Common myeloid progenitor, CD34-positive (primary cell): Measurements from ENCODE around the gene ARHGEF16.

Source experiments
- CTCF ChIA-PET: fragments of 350-600 bp; sonication (Branson Sonifier 250); formaldehyde crosslinking; loops from one replicate; lab custom pipeline; 2021; ENCODE audit warnings: antibody characterized with exemption; lab: Charles Lee
- POLR2A ChIA-PET: fragments of 350-600 bp; sonication (Branson Sonifier 250); formaldehyde crosslinking; loops from one replicate; lab custom pipeline; 2021; ENCODE audit warnings: antibody characterized with exemption; lab: Charles Lee
- DNase-seq, 3 donors: peaks; one replicate each; pipeline versions ENCODE4 v3.0.0 to v3.0.0-alpha.2; 2013
- H3K27ac ChIP-seq, 2 experiments: 1 replicate in 1 of 2; 2 replicates in 1 of 2; pipeline ENCODE4 v1.7.0; 2013; ENCODE audit warnings: inconsistent platforms in 2 of 2, low read length in 2 of 2, mild to moderate bottlenecking in 2 of 2, low read depth in 1 of 2, moderate library complexity in 1 of 2; ENCODE audit not compliant: severe bottlenecking in 2 of 2, insufficient read depth in 1 of 2, poor library complexity in 1 of 2
- H3K27me3 ChIP-seq, 5 experiments: replicated peaks in 2 of 5; 1 replicate in 3 of 5; 2 replicates in 2 of 5; pipeline versions ENCODE4 v1.6.1 to v1.7.0; 2013; ENCODE audit warnings: low read length in 4 of 5, mild to moderate bottlenecking in 2 of 5, moderate library complexity in 2 of 5, inconsistent platforms in 1 of 5; ENCODE audit not compliant: insufficient read depth in 5 of 5, control insufficient read depth in 4 of 5
- H3K36me3 ChIP-seq, 4 experiments: 1 replicate in 2 of 4; 2 replicates in 2 of 4; pipeline versions ENCODE4 v1.6.1 to v1.7.0; 2013; ENCODE audit warnings: low read length in 3 of 4, control low read depth in 1 of 4, mild to moderate bottlenecking in 1 of 4; ENCODE audit not compliant: control insufficient read depth in 4 of 4, insufficient read depth in 4 of 4
- H3K4me1 ChIP-seq, 4 experiments: 1 replicate in 3 of 4; 2 replicates in 1 of 4; pipeline versions ENCODE4 v1.6.1 to v1.7.1; 2013; ENCODE audit warnings: low read length in 3 of 4, mild to moderate bottlenecking in 3 of 4, control low read depth in 1 of 4, inconsistent platforms in 1 of 4, moderate library complexity in 1 of 4; ENCODE audit not compliant: control insufficient read depth in 4 of 4, insufficient read depth in 4 of 4; ENCODE audit errors: control extremely low read depth in 1 of 4
- H3K4me3 ChIP-seq, 7 experiments: 1 replicate in 4 of 7; 2 replicates in 3 of 7; pipeline versions ENCODE4 v1.5.1 to v1.7.0; 2013; ENCODE audit warnings: mild to moderate bottlenecking in 7 of 7, low read length in 6 of 7, moderate library complexity in 6 of 7, inconsistent platforms in 2 of 7, low read depth in 2 of 7, control low read depth in 1 of 7; ENCODE audit not compliant: insufficient read depth in 4 of 7, control insufficient read depth in 1 of 7; ENCODE audit errors: extremely low read depth in 1 of 7
- H3K9me3 ChIP-seq, 5 experiments: 1 replicate in 4 of 5; 2 replicates in 1 of 5; pipeline versions ENCODE4 v1.6.1 to v1.7.1; 2013; ENCODE audit warnings: low read length in 4 of 5, mild to moderate bottlenecking in 2 of 5, inconsistent platforms in 1 of 5, low read depth in 1 of 5, moderate library complexity in 1 of 5; ENCODE audit not compliant: control insufficient read depth in 4 of 5, insufficient read depth in 2 of 5; ENCODE audit errors: control extremely low read depth in 1 of 5
- WGBS: methylation state at CpG from one replicate; pipeline ENCODE4 v1.1.5; 2013; ENCODE audit not compliant: insufficient coverage; 5-methylcytosine and 5-hydroxymethylcytosine counted together

The ARHGEF16 gene

GRCh38 chr1:3529099-3529729 lies 74.7 kb downstream of the ARHGEF16 start:
- H3K36me3 ChIP-seq: peaks cover 0 to 4% (median 1%) of the 10 kb centered on the region in 4 experiments
- H3K9me3 ChIP-seq: no peaks in the 10 kb centered on the region
- CTCF ChIA-PET: interaction anchor here (0.7 to 7.7 kb wide), 4 partner anchors 11 to 70 kb away, joined by 3 to 45 read pairs (median 14); no protein-coding TSS in a partner anchor
- no peaks in the 10 kb centered on the region for H3K27me3 ChIP-seq
- H3K27ac ChIP-seq: no peak overlapping the region
- peak overlapping the region in 1 of 7 experiments; percentile 10 for H3K4me3 ChIP-seq
- H3K4me1 ChIP-seq: peaks cover 0 to 25% (median 18%) of the 10 kb centered on the region in 4 experiments
- POLR2A ChIA-PET: interaction anchor here (1.9 kb wide), 1 partner anchor 12 kb away, joined by 9 read pairs; no protein-coding TSS in a partner anchor
- no peak for DNase-seq
- 92% methylated on average over 15 of the region's 17 CpGs for WGBS

GRCh38 chr1:3530086-3530925 lies 75.8 kb downstream of the ARHGEF16 start:
- POLR2A ChIA-PET: interaction anchor here (1.1 to 1.9 kb wide), 2 partner anchors 9 to 13 kb away, joined by 4 to 9 read pairs; no protein-coding TSS in a partner anchor
- DNase-seq: peak in 2 of 3 donors; percentile 42 to 50
- CTCF ChIA-PET: interaction anchor here (0.7 to 7.7 kb wide), 4 partner anchors 10 to 86 kb away, joined by 3 to 45 read pairs (median 14); no protein-coding TSS in a partner anchor
- peak overlapping the region; percentile 63 to 88 (median 76) for H3K4me3 ChIP-seq
- H3K36me3 ChIP-seq: peaks cover 0 to 4% (median 1%) of the 10 kb centered on the region in 4 experiments
- no peaks in the 10 kb centered on the region for H3K27me3 ChIP-seq
- H3K9me3 ChIP-seq: no peaks in the 10 kb centered on the region
- H3K27ac ChIP-seq: no peak overlapping the region
- 37% methylated on average over 25 of the region's 32 CpGs for WGBS
- H3K4me1 ChIP-seq: peaks cover 0 to 25% (median 18%) of the 10 kb centered on the region in 4 experiments
